Stimulated activated CD8-positive, alpha-beta memory T cell treated with anti-CD3 and anti-CD28 coated beads, Interleukin-12 subunit alpha, Interleukin-12 subunit beta, amount 100 ng/mL, for 4 hours (primary cell): ENCODE measurements around the gene GPR146.

Experiments used
- DNase-seq: peaks from one replicate; pipeline ENCODE4 v3.0.0-alpha.2; 2020; ENCODE audit warnings: low read depth

GPR146 gene

GRCh38 chr7:1092806-1093501 is 48.6 kb downstream of the GPR146 start:
- no peak for DNase-seq

DNA sequence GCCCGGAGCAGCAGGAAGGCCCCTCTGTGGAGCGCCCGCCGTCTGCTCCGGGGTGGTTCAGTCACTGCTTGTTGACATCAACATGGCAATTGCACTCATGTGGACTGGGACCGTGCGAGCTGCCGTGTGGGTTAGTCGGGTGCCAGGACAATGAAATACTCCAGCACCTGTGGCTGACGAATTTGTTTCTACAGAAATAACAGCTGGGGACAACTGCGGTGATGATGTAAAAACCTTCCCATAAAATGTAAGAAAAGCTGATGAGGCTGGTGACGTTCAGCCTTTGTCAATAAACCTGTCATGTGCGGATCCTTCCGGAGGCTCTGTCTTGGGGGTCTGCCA is 49.1 kb downstream of the GPR146 start:
- DNase-seq = no peak

DNA sequence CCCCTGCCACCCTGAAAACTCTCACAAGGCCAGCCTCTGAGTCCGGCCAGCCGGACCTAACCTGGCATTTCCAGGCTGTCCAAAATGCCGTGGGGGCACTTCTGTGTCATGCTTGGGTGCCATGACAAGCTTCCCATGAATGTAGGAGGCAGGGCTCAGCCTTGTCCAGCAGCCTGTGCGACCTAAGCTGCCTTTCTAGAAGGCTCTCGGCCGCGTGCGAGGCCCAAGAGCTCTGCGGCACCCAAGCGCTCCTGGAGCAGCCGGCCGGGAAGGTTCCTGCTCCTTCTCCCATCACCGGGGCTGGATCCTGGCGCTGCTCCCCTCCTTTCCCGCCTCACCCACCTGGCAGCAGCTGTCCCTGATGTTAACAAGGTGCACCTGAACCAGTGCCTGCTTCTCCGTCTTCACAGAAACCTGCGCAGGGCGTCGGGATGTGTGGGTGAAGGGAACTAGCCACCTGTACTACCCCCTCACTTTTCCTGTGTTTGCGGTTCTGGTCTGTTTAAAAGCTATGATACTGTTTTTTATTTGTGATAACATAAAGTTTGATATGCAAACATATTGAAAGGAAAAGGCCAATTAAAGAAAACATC is 49.7 kb downstream of the GPR146 start:
- no peak for DNase-seq

DNA sequence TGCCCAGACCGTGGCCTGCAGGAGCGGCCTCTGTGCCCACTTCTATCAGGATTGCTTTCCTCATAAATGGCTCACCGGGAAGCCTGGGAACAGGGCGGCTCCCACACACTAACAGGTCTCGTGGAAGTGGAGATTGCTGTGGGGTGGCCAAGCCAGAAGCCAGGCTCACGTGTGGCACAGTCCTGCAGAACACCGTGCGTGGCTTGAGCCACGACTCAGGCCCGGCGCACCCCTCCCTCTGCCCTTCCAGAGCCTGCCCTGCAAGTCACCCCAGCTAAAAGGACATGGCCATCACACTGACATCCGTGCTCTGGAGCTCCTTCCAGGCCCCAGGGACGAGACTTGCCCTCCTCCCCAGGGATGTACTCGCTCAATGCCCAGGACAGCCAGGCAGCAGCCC is 50.5 kb downstream of the GPR146 start:
- DNase-seq = no peak

- no peak for DNase-seq
Observed at GRCh38 chr7:1095621-1096155, 51.3 kb downstream of the GPR146 start.

GRCh38 chr7:1096156-1097119 is 52.1 kb downstream of the GPR146 start:
- DNase-seq = no peak

GRCh38 chr7:1097120-1097504 is 52.8 kb downstream of the GPR146 start:
- no peak for DNase-seq

DNA sequence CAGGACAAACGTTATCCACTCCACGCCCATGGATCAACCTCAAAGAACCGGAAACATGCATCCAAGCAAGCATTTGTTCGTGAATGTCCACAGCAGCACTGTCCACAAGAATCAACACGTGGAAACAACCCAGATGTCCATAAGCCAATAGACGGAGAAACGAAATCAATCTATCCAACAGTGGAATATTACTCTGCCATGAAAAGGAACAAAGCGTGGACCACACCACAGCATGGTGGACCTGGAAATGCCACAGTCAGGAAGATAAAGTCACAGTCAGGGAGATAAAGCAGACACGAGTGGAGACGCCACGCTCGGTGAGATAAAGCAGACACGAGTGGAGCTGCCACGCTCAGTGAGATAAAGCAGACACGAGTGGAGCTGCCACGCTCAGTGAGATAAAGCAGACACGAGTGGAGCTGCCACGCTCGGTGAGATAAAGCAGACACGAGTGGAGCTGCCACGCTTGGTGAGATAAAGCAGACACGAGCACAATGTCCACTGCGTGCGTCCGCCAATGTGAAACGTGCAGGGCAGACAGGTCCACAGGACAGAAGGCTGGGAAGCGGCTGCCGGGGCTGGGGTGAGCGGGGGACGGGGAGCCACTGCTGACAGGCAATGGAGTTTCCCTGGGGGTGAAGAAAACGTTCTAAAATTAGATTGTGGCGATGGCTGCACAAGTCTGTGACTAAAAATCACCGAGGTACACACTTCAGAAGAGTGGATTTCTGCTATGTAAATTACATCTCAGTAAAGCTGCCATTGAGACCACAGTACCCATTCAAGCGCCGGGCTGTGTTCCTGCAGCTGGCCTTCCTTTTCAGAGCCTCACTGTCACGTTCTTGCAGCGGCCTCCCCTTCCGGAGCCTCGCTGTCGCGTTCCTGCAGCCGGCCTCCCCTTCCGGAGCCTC is 54.2 kb downstream of the GPR146 start:
- DNase-seq = no peak

- no peak for DNase-seq
Observed at GRCh38 chr7:1099154-1099542, 54.8 kb downstream of the GPR146 start.

DNA sequence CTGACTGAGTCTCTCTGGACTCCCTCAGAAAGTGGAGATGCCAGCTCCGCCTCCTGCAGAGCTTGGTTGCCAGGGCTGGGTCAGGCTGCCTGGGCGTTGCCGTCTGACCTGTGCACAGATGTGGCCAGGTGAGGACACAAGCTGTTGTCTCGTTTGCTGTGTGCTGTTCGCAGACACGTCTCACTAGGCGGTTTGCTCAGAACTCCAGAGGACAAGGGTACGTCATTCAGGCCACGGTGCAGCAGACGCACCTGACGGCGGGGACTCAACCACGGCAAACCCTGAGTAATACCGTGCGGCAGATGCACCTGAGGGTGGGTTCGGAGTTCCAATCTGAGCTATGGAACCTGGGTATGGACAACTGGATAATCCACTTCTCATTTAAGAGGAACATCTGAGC is 55.3 kb downstream of the GPR146 start:
- DNase-seq = no peak

DNA sequence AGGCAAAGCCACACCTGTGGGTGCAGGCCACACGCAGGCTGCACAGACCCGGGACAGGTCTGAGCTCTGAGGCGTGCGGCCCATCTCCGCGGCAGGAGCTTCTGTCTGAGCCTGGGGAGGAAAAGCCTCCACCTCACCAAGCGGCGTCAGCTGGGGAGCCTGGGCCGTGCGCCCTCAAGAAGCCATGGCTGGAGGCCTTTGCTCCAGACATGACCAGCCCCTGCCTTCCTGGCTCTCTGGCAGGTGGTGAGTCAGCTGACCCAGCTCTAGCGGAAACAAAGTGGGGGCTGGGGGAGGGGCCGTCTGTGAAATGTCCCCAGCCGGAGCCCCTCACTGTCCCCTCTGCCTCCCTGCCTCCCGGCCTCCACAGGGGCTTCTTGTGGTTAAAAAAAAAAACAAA is 56.0 kb downstream of the GPR146 start:
- DNase-seq = no peak

- no peak for DNase-seq
Observed at GRCh38 chr7:1100834-1101562, 56.7 kb downstream of the GPR146 start.

GRCh38 chr7:1101563-1102431 is 57.5 kb downstream of the GPR146 start:
- DNase-seq = no peak

DNA sequence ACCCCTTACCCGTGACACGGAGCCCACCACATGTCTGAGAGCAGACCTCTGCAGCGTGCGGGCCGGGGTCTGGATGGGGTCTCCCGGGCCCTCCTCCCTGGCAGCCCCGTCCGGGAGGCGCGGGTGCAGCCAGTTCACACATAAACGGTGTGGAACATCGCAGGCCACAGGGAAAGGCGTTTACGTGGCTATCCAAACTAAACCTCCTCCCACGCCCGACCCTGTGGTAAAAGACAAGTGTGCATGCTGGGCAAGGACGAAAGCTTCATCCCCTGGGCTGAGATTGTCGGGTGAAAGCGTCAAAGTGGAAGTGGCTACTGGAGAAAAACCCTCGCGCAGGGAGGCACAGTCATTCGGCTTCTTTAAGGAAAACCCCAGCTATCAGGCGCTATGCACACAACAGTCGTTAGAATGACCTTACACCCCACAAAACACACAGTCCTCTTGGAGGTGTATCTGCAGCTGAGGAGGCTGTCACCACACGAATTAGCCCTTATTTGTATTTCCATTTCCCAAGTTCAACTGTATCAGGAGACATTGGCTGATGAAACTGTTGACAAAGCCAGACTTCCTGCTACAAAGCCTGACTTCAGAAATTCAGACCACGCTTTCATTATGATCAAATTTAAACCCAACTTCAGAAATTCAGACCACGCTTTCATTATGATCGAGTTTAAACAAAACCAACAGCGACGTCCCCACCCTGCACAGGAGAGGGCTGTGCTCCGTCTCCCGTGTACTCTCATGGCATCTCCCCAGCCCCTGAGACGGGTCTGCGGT is 58.9 kb downstream of the GPR146 start:
- DNase-seq = no peak

GRCh38 chr7:1103789-1104515 is 59.6 kb downstream of the GPR146 start:
- no peak for DNase-seq

- no peak for DNase-seq
Observed at GRCh38 chr7:1104516-1105179, 60.3 kb downstream of the GPR146 start.

DNA sequence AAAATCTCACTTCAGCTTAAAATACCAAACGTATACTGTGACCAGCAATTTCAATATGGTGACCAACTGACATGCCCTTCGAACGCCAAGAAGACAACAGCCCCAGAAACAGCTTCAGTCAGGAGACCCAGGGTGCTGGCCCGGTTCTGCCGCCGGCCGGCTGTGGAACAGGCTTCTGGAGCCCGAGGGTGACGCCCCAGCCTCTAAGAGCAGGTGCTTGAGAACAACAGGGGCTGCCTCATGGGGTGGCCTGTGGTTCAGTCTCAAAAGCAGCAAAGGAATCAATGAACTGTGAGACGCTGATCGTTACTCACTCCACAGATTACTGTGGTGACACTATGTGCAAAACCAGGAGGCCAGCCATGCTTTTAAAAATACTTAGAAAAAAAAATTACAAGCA is 60.8 kb downstream of the GPR146 start:
- no peak for DNase-seq
